Right lung (tissue), 5 donors: ENCODE measurements around the gene BBS7. TPM values are rescaled to one million over a fixed set of nuclear protein-coding genes. Genes with fewer than 3 reads are reported as not detected.

Experiments used
- DNase-seq, 2 donors: peaks; one replicate each; pipeline ENCODE4 v3.0.0-alpha.2; 2013
- polyA plus RNA-seq, 5 donors: library from polyadenylated mRNA; unstranded; fragments of 120-200 nt; gene quantifications; one replicate each; pipeline versions ENCODE4 v1.2.1 to v1.2.3, GENCODE V29; 2013; ENCODE audit warnings: inconsistent platforms in 1 of 5, low replicate concordance in 1 of 5; ENCODE audit not compliant: insufficient read length in 5 of 5, insufficient read depth in 1 of 5

Gene BBS7
- polyA plus RNA-seq, 5 donors, result 21.4 to 34.8 (median 33.5) TPM

DNA sequence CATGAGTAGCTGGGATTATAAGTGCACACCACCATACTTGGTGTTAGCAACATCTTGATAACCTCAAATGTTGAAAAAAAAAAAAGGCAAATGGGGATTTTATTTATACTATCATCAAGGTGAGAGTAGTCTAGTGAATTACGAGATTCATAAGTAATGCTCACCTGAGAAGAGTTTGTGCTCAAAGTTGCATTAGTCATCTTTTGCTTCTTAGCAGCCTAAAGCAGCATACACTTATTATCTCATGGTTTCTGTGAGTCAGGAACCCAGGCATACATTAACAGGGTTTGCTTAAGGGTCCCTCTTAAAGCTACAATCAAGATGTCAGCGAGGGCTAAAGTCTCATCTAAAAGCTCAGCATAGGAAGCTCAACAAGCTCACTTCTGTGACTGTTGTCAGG, 77.3 kb downstream of the BBS7 start:
- no peak for DNase-seq

DNA sequence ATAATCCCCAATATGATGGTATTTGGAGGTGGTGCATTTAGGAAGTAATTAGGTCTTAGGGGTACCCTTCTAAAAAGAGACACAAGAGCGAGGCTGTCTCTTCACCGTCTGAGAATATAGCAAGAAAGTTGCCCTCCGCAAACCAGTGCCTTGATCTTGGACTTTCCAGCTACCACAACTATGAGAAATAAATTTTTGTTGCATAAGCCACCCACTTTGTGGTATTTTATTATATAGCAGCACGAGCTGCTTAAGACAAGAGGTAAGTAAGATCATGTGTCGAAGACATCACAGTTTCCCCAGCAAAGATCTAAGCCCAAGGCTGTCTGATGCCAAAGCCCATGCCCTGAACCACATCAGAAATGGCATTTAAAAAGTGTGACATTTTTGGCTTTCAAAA, 78.8 kb downstream of the BBS7 start:
- no peak for DNase-seq

DNA sequence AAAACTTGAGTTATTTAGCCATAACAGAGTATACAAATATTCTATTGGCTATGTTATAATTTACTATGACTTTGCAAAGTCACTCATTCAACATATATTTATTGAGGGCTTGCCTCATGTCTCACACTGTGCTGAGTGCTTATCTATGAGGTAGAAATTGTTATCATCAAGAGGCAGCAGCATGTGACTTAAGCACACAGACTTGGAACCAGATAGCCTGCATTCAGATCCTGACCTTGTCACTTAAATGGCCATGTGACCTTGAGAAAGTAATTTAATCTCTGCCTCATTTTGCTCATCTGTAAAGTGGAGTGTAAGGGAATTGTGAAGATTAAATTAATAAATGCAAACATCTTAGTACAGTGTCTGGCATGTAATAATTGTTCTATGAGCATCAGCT, 79.3 kb downstream of the BBS7 start:
- no peak for DNase-seq

DNA sequence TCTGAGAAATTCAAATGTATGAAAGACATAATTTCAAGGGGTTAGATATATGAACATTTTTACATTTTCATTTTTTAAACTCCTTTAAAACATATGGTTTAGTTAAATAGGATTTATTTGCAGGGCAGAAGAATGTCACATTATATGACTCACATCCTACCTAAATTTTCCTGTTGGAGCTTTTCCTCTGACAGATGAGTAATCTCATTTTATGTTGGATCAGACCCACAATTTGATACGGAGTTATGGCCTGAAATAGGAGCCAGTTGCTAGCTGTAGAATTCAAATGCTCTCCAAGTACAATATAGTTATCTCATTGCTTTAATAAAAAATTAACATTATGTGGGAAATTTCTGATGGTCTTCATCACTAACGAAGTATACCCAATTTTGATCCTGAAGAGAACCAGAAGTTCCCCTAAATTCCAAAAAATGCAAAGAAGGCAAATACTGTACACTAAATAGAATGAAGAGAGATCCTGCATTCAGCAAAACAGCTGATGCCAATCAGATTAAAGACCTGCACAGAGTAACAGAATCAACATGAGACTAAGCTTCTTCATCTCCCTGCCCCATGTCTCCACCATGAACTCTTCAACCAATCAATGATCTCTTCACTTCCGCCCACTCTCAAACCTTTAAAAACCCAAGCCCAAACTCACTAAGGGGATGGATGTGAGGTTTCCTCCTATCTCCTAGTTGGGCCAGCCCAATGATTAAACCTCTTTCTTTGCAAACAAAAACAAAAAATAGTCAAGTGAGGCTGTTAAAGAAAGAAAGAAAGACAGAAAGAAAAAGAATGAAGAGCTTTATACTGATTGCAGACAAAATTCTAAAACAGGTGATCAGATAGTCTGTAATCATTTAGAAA, 80.1 kb downstream of the BBS7 start:
- DNase-seq, result no peak

DNA sequence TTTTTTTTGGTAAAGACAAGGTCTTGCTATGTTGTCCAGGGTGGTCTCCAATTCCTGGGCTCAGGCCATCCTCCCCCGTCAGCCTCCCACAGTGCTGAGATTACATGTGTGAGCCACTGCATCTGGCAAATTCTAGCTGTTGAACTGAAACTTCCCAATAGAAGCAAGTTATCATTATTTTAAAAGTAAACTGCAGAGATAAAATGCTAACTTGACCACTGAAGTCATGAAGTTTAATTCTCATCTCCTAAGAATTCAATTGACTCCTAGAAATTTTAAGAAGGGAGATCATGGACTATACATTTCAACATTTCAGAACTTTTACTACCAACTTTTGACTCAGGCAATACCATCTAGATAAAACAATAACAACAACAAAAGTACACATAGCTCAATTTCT, 80.8 kb downstream of the BBS7 start:
- DNase-seq, result no peak

DNA sequence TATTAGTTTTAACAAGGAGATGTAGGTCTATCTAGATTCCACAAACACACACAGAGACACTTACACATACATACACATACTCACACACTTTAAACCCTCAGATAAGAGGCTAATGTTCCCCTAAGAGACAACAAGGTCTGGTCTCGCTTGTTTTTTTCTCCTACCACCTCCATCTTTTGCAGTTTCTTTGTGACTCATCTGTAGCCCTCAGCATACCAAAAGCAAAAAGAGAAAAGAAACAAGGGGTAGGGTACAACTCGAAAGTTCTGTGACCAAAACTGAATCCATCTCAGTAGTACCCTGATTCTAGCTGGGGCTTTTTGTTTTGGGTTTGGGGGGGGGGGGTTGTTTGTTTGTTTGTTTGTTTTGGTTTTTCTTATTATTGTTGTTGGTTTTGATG, 81.4 kb downstream of the BBS7 start:
- no peak for DNase-seq

DNA sequence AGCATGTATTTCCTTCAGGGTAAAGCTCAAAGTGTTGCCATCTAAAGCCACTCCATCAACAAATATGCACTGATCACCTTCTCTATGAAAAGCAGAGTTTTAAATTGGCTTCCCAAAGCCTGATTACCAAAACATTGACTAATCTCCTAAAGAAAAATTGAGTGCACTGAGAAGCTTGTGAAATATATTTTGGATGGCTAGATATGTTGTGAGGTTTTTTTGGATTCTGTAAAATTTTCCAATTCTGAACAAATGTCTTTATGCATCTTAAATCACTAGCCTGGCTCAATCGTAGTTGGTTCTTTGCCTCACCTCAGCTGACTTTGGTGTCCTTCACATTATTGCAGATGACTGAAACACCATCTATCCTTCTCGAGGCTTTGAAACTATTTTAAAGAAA, 84.1 kb downstream of the BBS7 start:
- no peak for DNase-seq

DNA sequence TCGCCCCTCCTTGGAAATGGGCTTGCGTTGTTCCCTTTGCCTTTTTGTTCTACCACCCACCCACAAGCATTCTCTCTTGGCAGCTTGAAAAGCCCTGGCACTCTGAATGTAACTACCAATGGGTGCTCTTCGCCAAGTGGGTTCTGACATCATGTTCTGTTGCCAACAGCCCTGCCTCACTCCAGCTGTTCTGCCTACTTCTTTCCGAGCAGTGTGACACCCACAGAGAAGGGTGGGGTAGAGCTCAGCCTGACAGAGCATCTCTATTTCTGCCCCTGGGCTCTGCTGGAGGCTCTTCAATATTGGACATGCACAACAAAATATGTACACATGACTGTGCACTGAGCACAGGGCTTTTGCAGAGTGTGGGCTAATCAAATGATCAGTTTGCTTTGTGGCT, 84.8 kb downstream of the BBS7 start:
- DNase-seq, result no peak

DNA sequence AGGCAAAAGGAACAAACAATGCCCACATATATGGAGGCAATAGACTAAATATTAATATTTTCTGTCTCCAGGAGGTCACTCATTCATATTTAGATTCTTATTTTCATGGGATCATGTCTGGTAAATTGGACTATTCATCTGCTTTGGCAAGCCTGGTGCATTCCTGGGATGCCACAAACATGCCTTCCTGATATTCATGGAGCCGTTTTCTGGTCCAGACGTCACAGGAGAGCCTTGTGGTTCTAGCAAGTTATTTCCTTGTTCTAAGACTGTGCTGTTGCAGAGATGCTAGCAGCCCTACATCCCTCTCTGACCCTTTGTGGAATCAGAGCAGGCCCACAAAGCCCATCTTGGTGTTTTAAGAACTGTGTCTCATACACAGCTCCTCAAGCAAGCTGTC, 85.3 kb downstream of the BBS7 start:
- DNase-seq, result no peak

DNA sequence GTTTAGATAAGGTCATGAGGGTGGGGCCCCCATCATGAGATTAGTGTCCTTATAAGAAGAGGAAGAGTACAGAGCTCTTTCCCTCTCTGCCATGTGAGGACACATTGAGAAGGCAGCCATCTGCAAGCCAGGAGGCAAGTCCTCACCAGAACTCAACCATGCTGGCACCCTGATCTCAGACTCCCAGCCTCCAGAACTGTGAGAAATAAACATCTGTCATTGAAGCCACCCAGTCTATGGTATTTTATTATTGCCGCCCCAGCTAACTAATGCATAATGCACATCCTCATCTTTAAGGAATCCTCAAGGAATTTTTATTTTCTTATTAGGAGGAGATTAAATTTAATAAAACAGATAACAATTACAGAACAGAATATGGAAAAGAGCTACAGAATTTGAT, 85.9 kb downstream of the BBS7 start:
- no peak for DNase-seq

DNA sequence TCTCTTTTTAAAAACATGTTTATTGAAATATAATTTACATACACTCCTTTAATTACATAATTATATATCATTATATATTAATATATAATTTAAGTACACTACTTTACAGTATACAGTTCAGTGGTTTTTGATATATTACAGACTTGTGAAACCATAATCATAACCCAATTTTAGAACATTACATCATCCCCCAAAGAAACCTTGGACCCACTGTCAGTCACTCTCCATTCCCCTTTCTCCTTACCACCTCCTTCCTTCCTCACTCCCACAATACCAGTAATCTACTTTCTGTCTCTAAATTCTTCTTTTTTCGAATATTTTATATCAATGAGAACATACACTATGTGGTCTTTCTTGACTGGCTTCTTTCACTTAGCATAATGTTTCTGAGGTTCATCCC, 87.1 kb downstream of the BBS7 start:
- DNase-seq, result no peak

DNA sequence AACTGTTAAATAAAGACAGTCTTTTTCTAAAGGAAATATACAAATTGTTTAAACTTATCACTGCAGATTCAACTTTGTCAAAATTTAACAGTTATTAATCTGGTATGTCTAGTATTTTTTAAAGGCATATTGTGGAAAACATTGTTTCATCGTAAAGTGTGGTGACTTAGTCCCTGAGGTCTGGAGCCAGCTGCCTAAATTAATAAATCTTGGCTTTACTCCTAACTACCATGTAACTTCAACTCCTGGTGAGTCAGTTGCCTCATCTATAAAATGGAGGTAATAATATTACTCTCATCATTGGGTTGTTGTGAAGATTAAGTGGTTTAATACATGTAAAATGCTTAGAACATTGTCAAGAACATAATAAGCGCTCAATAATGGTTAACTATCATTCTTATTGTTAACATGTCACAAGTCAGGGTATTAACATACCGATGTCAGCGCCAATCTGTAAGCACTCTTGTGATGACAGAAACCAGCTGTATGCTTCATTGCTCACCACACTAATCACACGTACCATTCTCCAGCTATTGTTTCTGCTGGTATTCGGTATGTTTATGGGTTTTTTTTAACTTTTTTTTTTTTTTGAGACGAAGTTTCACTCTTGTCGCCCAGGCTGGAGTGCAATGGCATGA, 91.2 kb downstream of the BBS7 start:
- peak; percentile 53 to 57 for DNase-seq

DNA sequence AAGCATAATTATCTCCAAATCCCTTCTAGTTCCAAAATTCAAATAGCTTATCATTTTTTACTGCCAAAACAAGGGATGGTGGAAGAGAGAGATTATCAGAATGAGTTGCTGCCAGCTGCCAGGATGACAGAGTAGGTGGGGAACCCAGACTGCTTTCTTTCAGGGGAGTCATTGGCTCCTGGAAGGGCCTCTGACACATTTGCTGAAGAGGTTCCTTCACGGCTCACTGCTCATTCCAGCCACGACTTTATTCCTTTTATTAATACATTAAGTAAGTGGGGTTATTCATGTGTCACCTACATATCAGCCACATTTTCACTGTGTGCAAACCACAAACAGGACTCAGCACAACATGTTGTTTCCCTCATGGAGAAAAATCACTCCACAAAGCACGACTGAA, 92.6 kb downstream of the BBS7 start:
- no peak for DNase-seq

DNA sequence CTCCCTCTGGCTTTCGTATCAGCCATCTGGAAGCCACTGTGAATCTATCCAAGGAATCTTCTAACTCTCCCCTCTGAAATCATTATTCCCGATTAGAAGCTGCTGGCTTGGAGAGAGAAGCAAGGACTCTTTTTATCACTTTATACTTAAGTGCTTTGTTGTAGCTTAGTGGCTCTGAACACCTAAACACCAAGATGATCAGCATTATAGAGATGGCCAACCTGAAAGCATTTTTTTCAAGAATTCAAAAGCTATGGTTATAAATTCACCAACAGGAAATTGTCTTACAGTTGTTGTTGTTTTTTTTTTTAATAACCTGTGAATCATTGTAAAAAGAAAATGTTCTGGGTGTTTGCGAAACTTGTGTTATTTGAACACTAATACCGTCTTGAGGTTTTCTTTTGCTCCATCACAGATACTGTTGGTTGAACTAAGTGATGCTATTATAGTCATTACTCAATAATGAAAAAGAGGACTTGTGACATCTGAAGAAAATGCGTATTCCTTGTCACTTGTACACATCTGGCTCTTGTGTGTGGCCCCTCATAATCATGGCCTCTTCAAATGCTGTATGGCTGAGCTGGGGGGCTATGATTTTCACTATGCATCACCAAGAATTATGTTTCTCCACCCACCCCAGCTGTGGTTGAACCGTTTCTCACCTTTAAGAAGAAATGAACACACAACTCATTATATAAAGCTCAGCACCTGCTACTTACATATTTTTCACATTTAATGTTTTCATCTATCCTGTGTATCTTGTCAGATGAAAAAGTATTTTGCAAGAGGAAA, 93.5 kb downstream of the BBS7 start:
- no peak for DNase-seq

Other genes starting within 250 kb of the BBS7 start
- 100 to 1,000 TPM; 633 to 789 (median 645) TPM for gene ANXA5, start 173.5 kb downstream of the BBS7 start, polyA plus RNA-seq
- gene SMIM43, start 105.3 kb downstream of the BBS7 start, polyA plus RNA-seq, result 10 to 100 TPM; 16.5 to 22.3 (median 17.7) TPM
- 10 to 100 TPM; 48.0 to 72.7 (median 58.4) TPM for gene EXOSC9, start 69.2 kb downstream of the BBS7 start, polyA plus RNA-seq
- gene CCNA2, start 46.6 kb downstream of the BBS7 start, polyA plus RNA-seq, result 10 to 100 TPM; 22.5 to 75.7 (median 39.3) TPM
- gene TRPC3, start 81.6 kb upstream of the BBS7 start, polyA plus RNA-seq, result 1 to 10 TPM; 5.2 to 8.5 (median 6.4) TPM